Measurements from ENCODE around the gene ERN1.

ERN1 gene

DNA sequence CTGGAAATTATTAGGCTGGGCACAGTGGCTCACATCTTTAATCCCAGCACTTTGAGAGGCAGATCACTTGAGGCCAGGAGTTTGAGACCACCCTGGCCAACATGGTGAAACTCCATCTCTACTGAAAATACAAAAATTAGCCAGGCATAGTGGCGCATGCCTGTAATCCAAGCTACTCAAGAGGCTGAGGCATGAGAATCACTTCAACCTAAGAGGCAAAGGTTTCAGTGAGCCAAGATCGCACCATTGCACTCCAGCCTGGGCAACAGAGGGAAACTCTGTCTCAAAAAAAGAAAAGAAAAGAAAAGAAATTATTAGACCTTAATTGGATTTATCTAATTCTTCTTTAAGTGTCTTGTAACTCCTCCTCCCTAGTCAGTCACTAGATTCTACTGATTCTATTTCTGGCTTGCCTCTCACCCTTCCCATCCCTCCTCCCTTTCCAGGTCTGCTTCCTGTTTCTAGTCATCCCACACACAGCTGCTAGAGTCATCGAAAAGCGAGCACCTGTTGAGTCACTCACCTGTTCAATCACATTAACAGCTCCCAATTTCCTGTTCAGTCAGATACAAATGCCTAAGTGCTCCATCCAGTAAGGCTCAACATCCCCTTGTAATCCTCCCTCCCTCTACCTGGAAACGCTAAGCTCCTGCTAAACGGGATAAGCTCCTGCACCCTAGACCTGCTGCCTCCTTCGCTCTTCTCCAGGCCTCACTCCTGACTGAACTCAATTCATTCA is 34.6 kb downstream of the ERN1 start:
- TF ChIP-seq, protein P1, sequence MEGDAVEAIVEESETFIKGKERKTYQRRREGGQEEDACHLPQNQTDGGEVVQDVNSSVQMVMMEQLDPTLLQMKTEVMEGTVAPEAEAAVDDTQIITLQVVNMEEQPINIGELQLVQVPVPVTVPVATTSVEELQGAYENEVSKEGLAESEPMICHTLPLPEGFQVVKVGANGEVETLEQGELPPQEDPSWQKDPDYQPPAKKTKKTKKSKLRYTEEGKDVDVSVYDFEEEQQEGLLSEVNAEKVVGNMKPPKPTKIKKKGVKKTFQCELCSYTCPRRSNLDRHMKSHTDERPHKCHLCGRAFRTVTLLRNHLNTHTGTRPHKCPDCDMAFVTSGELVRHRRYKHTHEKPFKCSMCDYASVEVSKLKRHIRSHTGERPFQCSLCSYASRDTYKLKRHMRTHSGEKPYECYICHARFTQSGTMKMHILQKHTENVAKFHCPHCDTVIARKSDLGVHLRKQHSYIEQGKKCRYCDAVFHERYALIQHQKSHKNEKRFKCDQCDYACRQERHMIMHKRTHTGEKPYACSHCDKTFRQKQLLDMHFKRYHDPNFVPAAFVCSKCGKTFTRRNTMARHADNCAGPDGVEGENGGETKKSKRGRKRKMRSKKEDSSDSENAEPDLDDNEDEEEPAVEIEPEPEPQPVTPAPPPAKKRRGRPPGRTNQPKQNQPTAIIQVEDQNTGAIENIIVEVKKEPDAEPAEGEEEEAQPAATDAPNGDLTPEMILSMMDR (IDR thresholded peaks at IDR 0.05; ENCODE audit: low read depth, low read length, missing control alignments) = no peak
- in situ Hi-C loops (cut with HindIII; ENCODE audit: low sequenced_read_pairs) = no loop called here
- no peak for DNase-seq (ENCODE audit: low read depth)
- H3K4me3 ChIP-seq (ENCODE audit: low read depth, low read length) = no peak overlapping the region

DNA sequence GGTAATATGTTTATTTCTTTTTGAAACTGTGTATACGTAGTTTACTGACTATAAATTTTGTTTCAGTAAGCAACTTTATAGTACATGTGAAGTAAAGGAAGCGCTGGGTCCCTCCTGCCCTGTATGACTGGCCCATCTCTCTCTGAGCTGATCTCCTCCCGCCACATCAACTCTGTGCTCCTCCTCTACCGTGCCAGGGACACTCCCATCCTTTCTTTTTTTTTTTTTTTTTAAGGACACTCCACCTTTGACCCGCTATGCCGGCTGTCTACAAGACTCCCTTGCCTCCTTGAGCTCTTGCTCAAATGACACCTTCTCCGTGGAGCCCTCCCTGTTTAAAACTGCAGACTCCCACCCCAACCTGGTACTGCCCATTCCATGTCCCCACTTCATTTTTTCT is 35.5 kb downstream of the ERN1 start:
- TF ChIP-seq, protein P1 (IDR thresholded peaks at IDR 0.05; ENCODE audit: low read depth, low read length, missing control alignments) = no peak
- in situ Hi-C loops (cut with HindIII; ENCODE audit: low sequenced_read_pairs) = no loop called here
- H3K4me3 ChIP-seq (ENCODE audit: low read depth, low read length) = no peak overlapping the region
- no peak for DNase-seq (ENCODE audit: low read depth)

GRCh38 chr17:64092952-64093451 is 36.9 kb downstream of the ERN1 start:
- no peak overlapping the region for H3K4me3 ChIP-seq (ENCODE audit: low read depth, low read length)
- TF ChIP-seq, protein P1 (IDR thresholded peaks at IDR 0.05; ENCODE audit: low read depth, low read length, missing control alignments) = no peak
- in situ Hi-C loops (cut with HindIII; ENCODE audit: low sequenced_read_pairs) = no loop called here
- no peak for DNase-seq (ENCODE audit: low read depth)

GRCh38 chr17:64092113-64092512 is 37.8 kb downstream of the ERN1 start:
- no peak overlapping the region for H3K4me3 ChIP-seq (ENCODE audit: low read depth, low read length)
- no peak for DNase-seq (ENCODE audit: low read depth)
- TF ChIP-seq, protein P1 (IDR thresholded peaks at IDR 0.05; ENCODE audit: low read depth, low read length, missing control alignments) = no peak
- in situ Hi-C loops (cut with HindIII; ENCODE audit: low sequenced_read_pairs) = no loop called here

DNA sequence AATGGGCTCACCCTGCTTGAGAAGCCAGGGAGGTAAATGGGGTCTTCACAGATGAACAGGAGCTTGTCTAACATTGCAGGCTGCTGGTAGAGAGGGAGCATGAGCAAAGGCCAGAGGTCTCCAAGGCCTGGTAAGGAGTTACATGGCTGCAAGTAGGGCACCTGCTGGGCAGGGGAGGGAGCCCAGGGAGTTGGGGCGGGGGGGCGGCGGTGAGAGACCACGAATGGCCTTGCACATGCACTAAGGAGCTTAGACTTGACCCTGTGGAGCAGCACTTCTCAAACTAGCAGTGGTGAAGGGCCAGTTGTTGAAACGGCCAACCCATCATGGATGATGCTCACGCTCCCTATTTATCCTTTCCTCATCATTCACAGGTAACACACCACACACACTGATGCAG is 38.4 kb downstream of the ERN1 start:
- DNase-seq (ENCODE audit: low read depth) = no peak
- in situ Hi-C loops (cut with HindIII; ENCODE audit: low sequenced_read_pairs) = no loop called here
- TF ChIP-seq, protein P1 (IDR thresholded peaks at IDR 0.05; ENCODE audit: low read depth, low read length, missing control alignments) = no peak
- no peak overlapping the region for H3K4me3 ChIP-seq (ENCODE audit: low read depth, low read length)

GRCh38 chr17:64091116-64091515 is 38.8 kb downstream of the ERN1 start:
- TF ChIP-seq, protein P1 (IDR thresholded peaks at IDR 0.05; ENCODE audit: low read depth, low read length, missing control alignments) = no peak
- H3K4me3 ChIP-seq (ENCODE audit: low read depth, low read length) = no peak overlapping the region
- no peak for DNase-seq (ENCODE audit: low read depth)
- in situ Hi-C loops (cut with HindIII; ENCODE audit: low sequenced_read_pairs) = no loop called here
